Measurements from ENCODE around the gene SMOC2.

The SMOC2 gene

GRCh38 chr6:168480481-168480880 lies 39.5 kb downstream of the SMOC2 start:
- DNase-seq (ENCODE audit: extremely low read depth, low read depth), result no peak
- no peak for TF ChIP-seq CTCF (IDR thresholded peaks at IDR 0.05; ENCODE audit: low read depth, low read length)

GRCh38 chr6:168485818-168486217 lies 44.8 kb downstream of the SMOC2 start:
- no peak for DNase-seq (ENCODE audit: extremely low read depth, low read depth)
- no peak for TF ChIP-seq CTCF (IDR thresholded peaks at IDR 0.05; ENCODE audit: low read depth, low read length)

- no peak for TF ChIP-seq CTCF (IDR thresholded peaks at IDR 0.05; ENCODE audit: low read depth, low read length)
- DNase-seq (ENCODE audit: extremely low read depth, low read depth), result no peak
Observed at GRCh38 chr6:168490757-168491156, 49.8 kb downstream of the SMOC2 start.

- TF ChIP-seq CTCF (IDR thresholded peaks at IDR 0.05; ENCODE audit: low read depth, low read length), result no peak
- DNase-seq (ENCODE audit: extremely low read depth, low read depth), result no peak
Observed at GRCh38 chr6:168493976-168494375, 53.0 kb downstream of the SMOC2 start.

GRCh38 chr6:168494726-168495125 lies 53.7 kb downstream of the SMOC2 start:
- TF ChIP-seq CTCF (IDR thresholded peaks at IDR 0.05; ENCODE audit: low read depth, low read length), result no peak
- DNase-seq (ENCODE audit: extremely low read depth, low read depth), result no peak

GRCh38 chr6:168495133-168495532 lies 54.1 kb downstream of the SMOC2 start:
- no peak for DNase-seq (ENCODE audit: extremely low read depth, low read depth)
- no peak for TF ChIP-seq CTCF (IDR thresholded peaks at IDR 0.05; ENCODE audit: low read depth, low read length)

GRCh38 chr6:168495636-168496035 lies 54.7 kb downstream of the SMOC2 start:
- no peak for DNase-seq (ENCODE audit: extremely low read depth, low read depth)
- TF ChIP-seq CTCF (IDR thresholded peaks at IDR 0.05; ENCODE audit: low read depth, low read length), result no peak

All from AG09319 (cell line).